H1 (cell line): ENCODE measurements around the gene IL1RAPL1. TPM values are rescaled to one million over a fixed set of nuclear protein-coding genes. Genes with fewer than 3 reads are reported as not detected.

Experiments
- CTCF ChIA-PET: fragments of 300-600 bp; sonication (Branson Sonifier 250); formaldehyde crosslinking; loops from one replicate; lab custom pipeline; 2021; ENCODE audit not compliant: partially characterized antibody; lab: Charles Lee
- POLR2A ChIA-PET: fragments of 300-600 bp; sonication (Branson Sonifier 250); formaldehyde crosslinking; loops from one replicate; lab custom pipeline; 2021; ENCODE audit warnings: inconsistent platforms; ENCODE audit not compliant: partially characterized antibody; lab: Charles Lee
- DNase-seq, 2 experiments: peaks; one replicate each; pipeline versions ENCODE4 v3.0.0 to v3.0.0-alpha.2; 2010 to 2022; ENCODE audit warnings: low spot score in 2 of 2, low read depth in 1 of 2, mixed read lengths in 1 of 2
- FAIRE-seq: peaks from 2 replicates; lab custom pipeline; 2011; peaks lifted over from hg19 to GRCh38; lab: Jason Lieb, UNC
- H2AFZ ChIP-seq: 2 replicates; pipeline ENCODE4 v1.8.1; 2012; ENCODE audit warnings: low read length, inconsistent platforms
- H2AK5ac ChIP-seq: 2 replicates; pipeline ENCODE4 v1.6.1; 2013; ENCODE audit warnings: low read depth, low read length
- H2BK120ac ChIP-seq: replicated peaks from 2 replicates; pipeline ENCODE3; 2013; ENCODE audit warnings: low read depth, low read length, inconsistent platforms
- H2BK12ac ChIP-seq: 2 replicates; pipeline ENCODE4 v1.6.1; 2013; ENCODE audit warnings: low read depth, low read length
- H2BK15ac ChIP-seq: 2 replicates; pipeline ENCODE4 v1.6.1; 2013; ENCODE audit warnings: low read length
- H2BK20ac ChIP-seq: 2 replicates; pipeline ENCODE4 v1.6.1; 2013; ENCODE audit warnings: low read length
- H2BK5ac ChIP-seq: 2 replicates; pipeline ENCODE4 v1.6.1; 2013; ENCODE audit warnings: low read depth, low read length
- H3K14ac ChIP-seq: 2 replicates; pipeline ENCODE4 v1.6.1; 2013; ENCODE audit warnings: inconsistent platforms; ENCODE audit not compliant: insufficient read length
- H3K18ac ChIP-seq: 2 replicates; pipeline ENCODE4 v1.6.1; 2013; ENCODE audit warnings: low read length; ENCODE audit errors: extremely low read depth
- H3K23ac ChIP-seq: 2 replicates; pipeline ENCODE4 v1.6.1; 2013; ENCODE audit warnings: inconsistent platforms; ENCODE audit not compliant: insufficient read length
- H3K23me2 ChIP-seq: 2 replicates; pipeline ENCODE4 v1.6.1; 2013; ENCODE audit warnings: low read depth, low read length
- H3K27ac ChIP-seq: 2 replicates; pipeline ENCODE4 v1.6.1; 2011; ENCODE audit warnings: low read depth, low read length, inconsistent platforms
- H3K27me3 ChIP-seq, 4 experiments: replicated peaks in 1 of 4; 1 replicate in 1 of 4; 2 replicates in 3 of 4; pipeline versions ENCODE4 v1.6.1 to v1.8.1; 2011 to 2013; ENCODE audit warnings: low read length in 3 of 4, mild to moderate bottlenecking in 3 of 4, inconsistent platforms in 2 of 4, mixed read lengths in 2 of 4, moderate library complexity in 1 of 4; ENCODE audit not compliant: control insufficient read depth in 3 of 4, insufficient read depth in 3 of 4; ENCODE audit errors: extremely low read depth in 1 of 4
- H3K36me3 ChIP-seq, 4 experiments: 2 replicates each; pipeline versions ENCODE4 v1.6.1 to v1.8.1; 2011 to 2013; ENCODE audit warnings: mild to moderate bottlenecking in 4 of 4, low read length in 3 of 4, moderate library complexity in 2 of 4, control low read depth in 1 of 4, inconsistent platforms in 1 of 4; ENCODE audit not compliant: insufficient read depth in 4 of 4, control insufficient read depth in 2 of 4
- H3K4ac ChIP-seq: replicated peaks from 2 replicates; pipeline ENCODE3; 2013; ENCODE audit warnings: low read length, low read depth, mixed read lengths, inconsistent platforms; ENCODE audit not compliant: insufficient read length
- H3K4me1 ChIP-seq, 4 experiments: replicated peaks in 1 of 4; 1 replicate in 1 of 4; 2 replicates in 3 of 4; pipeline versions ENCODE4 v1.6.1 to v1.8.1; 2011 to 2013; ENCODE audit warnings: low read length in 3 of 4, inconsistent platforms in 2 of 4, mixed read lengths in 1 of 4; ENCODE audit not compliant: insufficient read depth in 4 of 4, control insufficient read depth in 3 of 4
- H3K4me2 ChIP-seq, 2 experiments: 2 replicates each; pipeline versions ENCODE4 v1.6.1 to v1.8.1; 2011 to 2013; ENCODE audit warnings: low read depth in 2 of 2, low read length in 2 of 2, control low read depth in 1 of 2, inconsistent platforms in 1 of 2, mild to moderate bottlenecking in 1 of 2; ENCODE audit not compliant: insufficient read depth in 1 of 2
- H3K4me3 ChIP-seq, 4 experiments: fragments of 200-600, 300-600 bp in 1 of 4; sonication (generic), shearing (Covaris generic), sonication (Bioruptor Twin) in 1 of 4; 2 replicates each; pipeline versions ENCODE4 v1.5.1 to v1.8.1; 2011 to 2016; ENCODE audit warnings: low read length in 4 of 4, low read depth in 3 of 4, control low read depth in 2 of 4, inconsistent platforms in 2 of 4, mild to moderate bottlenecking in 2 of 4, mixed read lengths in 1 of 4, moderate library complexity in 1 of 4; ENCODE audit not compliant: insufficient read depth in 2 of 4; ENCODE audit errors: extremely low read depth in 1 of 4
- H3K56ac ChIP-seq: replicated peaks from 2 replicates; pipeline ENCODE3; 2013; ENCODE audit warnings: low read depth, mild to moderate bottlenecking, mixed read lengths, low read length, inconsistent platforms; ENCODE audit not compliant: insufficient read length
- H3K79me1 ChIP-seq: 2 replicates; pipeline ENCODE4 v1.6.1; 2013; ENCODE audit warnings: low read depth, low read length, control low read depth
- H3K79me2 ChIP-seq, 2 experiments: 2 replicates each; pipeline versions ENCODE4 v1.6.1 to v1.8.1; 2012 to 2013; ENCODE audit warnings: low read length in 2 of 2, mild to moderate bottlenecking in 2 of 2, inconsistent platforms in 1 of 2; ENCODE audit not compliant: insufficient read depth in 2 of 2, control insufficient read depth in 1 of 2
- H3K9ac ChIP-seq, 4 experiments: replicated peaks in 1 of 4; 1 replicate in 1 of 4; 2 replicates in 3 of 4; pipeline versions ENCODE4 v1.6.1 to v1.8.1; 2011 to 2013; ENCODE audit warnings: low read depth in 3 of 4, low read length in 3 of 4, control low read depth in 2 of 4, mild to moderate bottlenecking in 2 of 4, moderate library complexity in 2 of 4, inconsistent platforms in 1 of 4; ENCODE audit errors: extremely low read depth in 1 of 4
- H3K9me3 ChIP-seq, 2 experiments: 2 replicates each; pipeline versions ENCODE4 v1.6.1 to v1.8.1; 2012 to 2013; ENCODE audit warnings: mild to moderate bottlenecking in 2 of 2, moderate library complexity in 2 of 2, control low read depth in 1 of 2, inconsistent platforms in 1 of 2, low read depth in 1 of 2, low read length in 1 of 2, mixed read lengths in 1 of 2; ENCODE audit not compliant: insufficient read depth in 2 of 2
- H4K20me1 ChIP-seq, 2 experiments: replicated peaks in 1 of 2; 2 replicates each; pipeline versions ENCODE3 to v1.8.1; 2011 to 2013; ENCODE audit warnings: inconsistent platforms in 2 of 2, low read length in 2 of 2, mild to moderate bottlenecking in 1 of 2; ENCODE audit not compliant: insufficient read depth in 2 of 2, control insufficient read depth in 1 of 2
- H4K5ac ChIP-seq: 2 replicates; pipeline ENCODE4 v1.6.1; 2013; ENCODE audit warnings: low read length, low read depth, mixed read lengths, inconsistent platforms; ENCODE audit not compliant: insufficient read length
- H4K8ac ChIP-seq: 2 replicates; pipeline ENCODE4 v1.8.0; 2013; ENCODE audit warnings: mild to moderate bottlenecking, moderate library complexity, low read length, inconsistent platforms; ENCODE audit not compliant: insufficient read depth; ENCODE audit errors: extremely low read depth
- H4K91ac ChIP-seq: replicated peaks from 2 replicates; pipeline ENCODE3; 2013; ENCODE audit warnings: low read length, mixed read lengths, inconsistent platforms; ENCODE audit not compliant: insufficient read length
- ASH2L ChIP-seq: fragments of 200-600, 300-600 bp; sonication (generic); IDR thresholded peaks from one replicate; pipeline ENCODE4 v1.7.1; 2017; ENCODE audit warnings: low read length
- BCL11A ChIP-seq, 2 experiments: IDR thresholded peaks; one replicate each; pipeline ENCODE4 v1.6.1; 2011; ENCODE audit warnings: low read depth in 2 of 2, low read length in 2 of 2, mild to moderate bottlenecking in 2 of 2
- CTCF ChIP-seq, 3 experiments: IDR thresholded peaks; 1 replicate in 2 of 3; 2 replicates in 1 of 3; pipeline versions ENCODE4 v1.5.1 to v1.6.1; 2011; ENCODE audit warnings: low read length in 3 of 3, mild to moderate bottlenecking in 3 of 3, inconsistent platforms in 2 of 3, low read depth in 1 of 3, moderate library complexity in 1 of 3; ENCODE audit not compliant: insufficient read depth in 1 of 3; ENCODE audit errors: control extremely low read depth in 1 of 3
- KDM4A ChIP-seq: IDR thresholded peaks from one replicate; pipeline ENCODE4 v1.7.1; 2012; ENCODE audit warnings: low read depth, mild to moderate bottlenecking, moderate library complexity, low read length, inconsistent platforms; ENCODE audit not compliant: severe bottlenecking
- RAD21 ChIP-seq, 2 experiments: IDR thresholded peaks in 1 of 2; conservative IDR thresholded peaks in 1 of 2; 2 replicates each; pipeline ENCODE4 v1.6.1; 2011; ENCODE audit warnings: low read depth in 2 of 2, low read length in 2 of 2, improper control_type of control experiment in 1 of 2, inconsistent platforms in 1 of 2, mild to moderate bottlenecking in 1 of 2, moderate library complexity in 1 of 2
- SP1 ChIP-seq: IDR thresholded peaks from 2 replicates; pipeline ENCODE4 v1.6.1; 2011; ENCODE audit warnings: low read depth, low read length
- TBP ChIP-seq: IDR thresholded peaks from 2 replicates; pipeline ENCODE4 v1.6.1; 2011; ENCODE audit warnings: low read depth, low read length, improper control_type of control experiment
- WGBS, 2 experiments: shearing (Covaris generic) in 1 of 2; methylation state at CpG; one replicate each; pipeline versions ENCODE4 v1.1.6 to v1.1.7; 2013 to 2015; ENCODE audit warnings: low lambda C conversion rate in 2 of 2, mixed read lengths in 2 of 2, inconsistent platforms in 1 of 2, low coverage in 1 of 2, missing lambda C conversion rate in 1 of 2; ENCODE audit not compliant: insufficient replicate concordance in 2 of 2, insufficient coverage in 1 of 2, insufficient read length in 1 of 2; ENCODE audit errors: extremely low coverage in 1 of 2, missing lambda C conversion rate in 1 of 2; 5-methylcytosine and 5-hydroxymethylcytosine counted together
- polyA plus RNA-seq, 7 experiments: library from polyadenylated mRNA; depleted of rRNA in 3 of 7; stranded (reverse) in 5 of 7; unstranded in 2 of 7; fragments of >200 nt in 5 of 7; fragments of 200-250 nt in 2 of 7; gene quantifications; 1 replicate in 5 of 7; 2 replicates in 1 of 7; 4 replicates in 1 of 7; pipeline versions ENCODE4 v1.2.1 to v1.2.3, GENCODE V29; 2011 to 2013; ENCODE audit warnings: missing spikeins in 2 of 7, mixed read lengths in 2 of 7
- total RNA-seq: library from RNA; stranded (reverse); fragmentation: NEBNext Ultra II Directional; extraction: Animal tissue kit (Norgen Biotek cat#: 25700); gene quantifications from 2 replicates; pipeline ENCODE4 v1.2.1, GENCODE V29; 2021

The IL1RAPL1 gene
- total and polyA plus RNA-seq, 2 of the 8 experiments (the other 6 are each of a cell fraction or from before 2014, with no cell fraction given), result 0.11 to 0.35 TPM

DNA sequence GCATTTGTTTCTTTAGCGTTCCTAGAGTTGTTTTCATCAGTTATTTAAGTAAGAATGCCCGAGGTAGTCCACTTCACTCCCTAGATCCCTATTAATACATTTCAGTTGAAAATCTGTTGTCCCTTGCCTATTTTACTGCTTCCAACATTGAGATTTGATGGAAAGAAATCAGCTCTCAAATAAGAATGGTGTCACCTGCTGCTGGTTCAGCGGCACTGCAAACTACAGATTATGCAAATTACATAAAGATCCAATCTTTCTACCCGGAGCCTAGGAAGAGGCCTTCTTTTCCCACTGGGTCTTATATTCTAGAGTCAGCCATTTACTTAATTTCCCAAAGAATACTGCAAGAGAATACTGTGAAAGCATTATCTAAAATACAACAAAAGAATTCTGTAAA, 1030.5 kb downstream of the IL1RAPL1 start:
- Histone ChIP-seq H3K23me2 (no peaks in the 10 kb centered on the region), H3K27ac (no peak overlapping the region), H3K36me3 (no peaks in the 10 kb centered on the region), H3K4me3 (no peak overlapping the region), H3K4me2 (no peak overlapping the region), H3K9ac (no peak overlapping the region), H4K20me1 (no peaks in the 10 kb centered on the region), H3K18ac (no peak overlapping the region), H3K4ac (no peak overlapping the region), H2BK12ac (no peak overlapping the region), H3K27me3 (no peaks in the 10 kb centered on the region), H2AFZ (no peak overlapping the region), H3K9me3 (no peaks in the 10 kb centered on the region), H2AK5ac (no peak overlapping the region), H2BK20ac (no peak overlapping the region), H2BK120ac (no peak overlapping the region), H3K79me1 (no peaks in the 10 kb centered on the region), H4K5ac (no peak overlapping the region), H4K91ac (no peak overlapping the region), H3K14ac (no peak overlapping the region), H3K56ac (no peak overlapping the region), H4K8ac (no peak overlapping the region), H3K79me2 (no peaks in the 10 kb centered on the region), H2BK5ac (no peak overlapping the region), H3K4me1 (no peaks in the 10 kb centered on the region), H3K23ac (no peak overlapping the region), H2BK15ac (no peak overlapping the region)
- DNase-seq (no peak), FAIRE-seq (peak; percentile 48)
- TF ChIP-seq RAD21 (IDR thresholded peaks at IDR 0.05 in 1 of 2, conservative IDR thresholded peaks at IDR 0.05 in 1 of 2; ENCODE audit: low read depth in 2 of 2, low read length in 2 of 2), result peak; percentile 12 to 35; a peak in 3 of 4 replicates
- TF ChIP-seq KDM4A, result no peak
- no peak for TF ChIP-seq TBP
- TF ChIP-seq BCL11A (IDR thresholded peaks at IDR 0.05; ENCODE audit: low read depth in 2 of 2, low read length in 2 of 2), result no peak
- no peak for TF ChIP-seq ASH2L
- TF ChIP-seq CTCF (IDR thresholded peaks at IDR 0.05; ENCODE audit: control extremely low read depth in 1 of 3, insufficient read depth in 1 of 3, low read depth in 1 of 3, low read length in 3 of 3), result peak in 1 of 3 experiments; percentile 13; a peak in 1 of 4 replicates
- TF ChIP-seq SP1, result no peak
- 88% methylated on average over 4 of the region's 4 CpGs; no CpG with 5 or more reads in 1 of the 2 experiments for WGBS, 2 experiments
- ChIA-PET POLR2A (no interaction called here), CTCF (interaction anchor here (0.6 to 0.8 kb wide), 3 partner anchors 9 to 346 kb away, joined by 3 read pairs; no protein-coding TSS in a partner anchor)
